Hepatocyte (in vitro differentiated cells): ENCODE results near the gene SNAP29.

Experiments used
- EZH2 ChIP-seq: fragments of 200-600 bp; sonication (generic); IDR thresholded peaks from 2 replicates; pipeline ENCODE4 v1.6.1; 2016; ENCODE audit warnings: antibody characterized with exemption, mild to moderate bottlenecking, borderline replicate concordance
- EZH2phosphoT487 ChIP-seq: fragments of 200-600 bp; sonication (generic); IDR thresholded peaks from one replicate; pipeline ENCODE4 v1.6.1; 2018; ENCODE audit warnings: antibody characterized with exemption, mild to moderate bottlenecking, low read depth, moderate library complexity; ENCODE audit not compliant: unreplicated experiment, severe bottlenecking
- TF ChIP-seq, protein P1 (sequence below): fragments of 200-600 bp; sonication (generic); IDR thresholded peaks from 2 replicates; pipeline ENCODE4 v1.5.1; 2016; ENCODE audit warnings: antibody characterized with exemption, mild to moderate bottlenecking; ENCODE audit not compliant: poor library complexity

GRCh38 chr22:20844055-20845037, 14.5 kb upstream of the SNAP29 start:
- TF ChIP-seq, protein P1, sequence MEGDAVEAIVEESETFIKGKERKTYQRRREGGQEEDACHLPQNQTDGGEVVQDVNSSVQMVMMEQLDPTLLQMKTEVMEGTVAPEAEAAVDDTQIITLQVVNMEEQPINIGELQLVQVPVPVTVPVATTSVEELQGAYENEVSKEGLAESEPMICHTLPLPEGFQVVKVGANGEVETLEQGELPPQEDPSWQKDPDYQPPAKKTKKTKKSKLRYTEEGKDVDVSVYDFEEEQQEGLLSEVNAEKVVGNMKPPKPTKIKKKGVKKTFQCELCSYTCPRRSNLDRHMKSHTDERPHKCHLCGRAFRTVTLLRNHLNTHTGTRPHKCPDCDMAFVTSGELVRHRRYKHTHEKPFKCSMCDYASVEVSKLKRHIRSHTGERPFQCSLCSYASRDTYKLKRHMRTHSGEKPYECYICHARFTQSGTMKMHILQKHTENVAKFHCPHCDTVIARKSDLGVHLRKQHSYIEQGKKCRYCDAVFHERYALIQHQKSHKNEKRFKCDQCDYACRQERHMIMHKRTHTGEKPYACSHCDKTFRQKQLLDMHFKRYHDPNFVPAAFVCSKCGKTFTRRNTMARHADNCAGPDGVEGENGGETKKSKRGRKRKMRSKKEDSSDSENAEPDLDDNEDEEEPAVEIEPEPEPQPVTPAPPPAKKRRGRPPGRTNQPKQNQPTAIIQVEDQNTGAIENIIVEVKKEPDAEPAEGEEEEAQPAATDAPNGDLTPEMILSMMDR: no peak
- TF ChIP-seq EZH2 (no peak), EZH2phosphoT487 (no peak)
